Measurements from ENCODE around the gene BHLHE40. TPM values are rescaled to one million over a fixed set of nuclear protein-coding genes. Genes with fewer than 3 reads are reported as not detected.

Gene BHLHE40
- total and polyA plus RNA-seq, 7 donors: 11.1 to 81.9 (median 22.2) TPM

DNA sequence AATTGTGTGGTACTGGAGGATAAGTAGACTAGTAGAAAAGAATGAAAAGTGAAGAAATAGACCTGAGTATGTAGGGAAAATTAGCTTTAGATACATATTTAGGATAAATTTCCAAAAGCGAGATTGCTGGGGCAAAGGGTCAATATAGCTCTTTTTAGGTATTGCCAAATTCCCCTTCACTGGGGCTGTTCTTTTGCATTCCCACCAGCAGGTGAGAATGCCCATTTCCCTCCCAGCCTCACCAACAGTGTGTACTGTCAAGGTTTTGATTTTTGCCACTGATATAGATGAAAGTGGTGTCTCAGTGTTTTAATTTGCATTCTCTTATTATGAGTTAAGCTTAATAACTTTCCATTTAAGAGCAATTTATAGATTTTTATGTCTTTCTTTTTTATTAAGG is 35.7 kb upstream of the BHLHE40 start:
- TF ChIP-seq EP300 (IDR thresholded peaks at IDR 0.05): no peak
- peak in 1 of 4 experiments; percentile 24 for TF ChIP-seq CTCF (IDR thresholded peaks at IDR 0.05)
- no peak for TF ChIP-seq POLR2A (IDR thresholded peaks at IDR 0.05)
- Histone ChIP-seq H3K36me3 (no peaks in the 10 kb centered on the region), H3K4me1 (no peaks in the 10 kb centered on the region), H3K9me3 (no peaks in the 10 kb centered on the region), H3K27me3 (no peaks in the 10 kb centered on the region), H3K4me3 (no peak overlapping the region), H3K27ac (no peak overlapping the region)
- intact Hi-C loops (cut with DNase I): no loop called here
- DNase-seq: no peak
- WGBS, 2 donors: 89 to 93% methylated on average over 1 of the region's 1 CpG

- H3K9me3 ChIP-seq: no peaks in the 10 kb centered on the region
- H3K27ac ChIP-seq: no peak overlapping the region
- H3K27me3 ChIP-seq: no peaks in the 10 kb centered on the region
- no peaks in the 10 kb centered on the region for H3K4me1 ChIP-seq
- TF ChIP-seq EP300 (IDR thresholded peaks at IDR 0.05): no peak
- no peak for TF ChIP-seq POLR2A (IDR thresholded peaks at IDR 0.05)
- no peak for TF ChIP-seq POLR2AphosphoS5 (IDR thresholded peaks at IDR 0.05)
- no peak for TF ChIP-seq CTCF (IDR thresholded peaks at IDR 0.05)
- no peaks in the 10 kb centered on the region for H3K36me3 ChIP-seq
- H3K4me3 ChIP-seq: no peak overlapping the region
- 95 to 97% methylated on average over 10 of the region's 10 CpGs for WGBS, 2 donors
- intact Hi-C loops (cut with DNase I): no loop called here
- no peak for DNase-seq
Measured at GRCh38 chr3:4945324-4945723, 33.9 kb upstream of the BHLHE40 start.

- no peaks in the 10 kb centered on the region for H3K36me3 ChIP-seq
- no peak for DNase-seq
- no peaks in the 10 kb centered on the region for H3K9me3 ChIP-seq
- no peak overlapping the region for H3K27ac ChIP-seq
- H3K4me1 ChIP-seq: no peaks in the 10 kb centered on the region
- 95 to 97% methylated on average over 5 of the region's 5 CpGs for WGBS, 2 donors
- TF ChIP-seq POLR2AphosphoS5 (IDR thresholded peaks at IDR 0.05): no peak
- TF ChIP-seq CTCF (IDR thresholded peaks at IDR 0.05): no peak
- TF ChIP-seq POLR2A (IDR thresholded peaks at IDR 0.05): no peak
- TF ChIP-seq EP300 (IDR thresholded peaks at IDR 0.05): no peak
- intact Hi-C loops (cut with DNase I): no loop called here
- no peak overlapping the region for H3K4me3 ChIP-seq
- no peaks in the 10 kb centered on the region for H3K27me3 ChIP-seq
Measured at GRCh38 chr3:4947028-4947427, 32.2 kb upstream of the BHLHE40 start.

- Histone ChIP-seq H3K27ac (no peak overlapping the region), H3K4me1 (peaks cover 0 to 10% (median 6%) of the 10 kb centered on the region in 4 donors), H3K36me3 (no peaks in the 10 kb centered on the region), H3K9me3 (no peaks in the 10 kb centered on the region), H3K4me3 (no peak overlapping the region), H3K27me3 (no peaks in the 10 kb centered on the region)
- no peak for DNase-seq
- TF ChIP-seq POLR2AphosphoS5 (IDR thresholded peaks at IDR 0.05) (no peak), POLR2A (IDR thresholded peaks at IDR 0.05) (no peak), EP300 (IDR thresholded peaks at IDR 0.05) (no peak), CTCF (IDR thresholded peaks at IDR 0.05) (no peak)
- WGBS, 2 donors: 49 to 77% methylated on average over 4 of the region's 4 CpGs
- intact Hi-C loops (cut with DNase I): no loop called here
Measured at GRCh38 chr3:4948395-4948794, 30.8 kb upstream of the BHLHE40 start.

DNA sequence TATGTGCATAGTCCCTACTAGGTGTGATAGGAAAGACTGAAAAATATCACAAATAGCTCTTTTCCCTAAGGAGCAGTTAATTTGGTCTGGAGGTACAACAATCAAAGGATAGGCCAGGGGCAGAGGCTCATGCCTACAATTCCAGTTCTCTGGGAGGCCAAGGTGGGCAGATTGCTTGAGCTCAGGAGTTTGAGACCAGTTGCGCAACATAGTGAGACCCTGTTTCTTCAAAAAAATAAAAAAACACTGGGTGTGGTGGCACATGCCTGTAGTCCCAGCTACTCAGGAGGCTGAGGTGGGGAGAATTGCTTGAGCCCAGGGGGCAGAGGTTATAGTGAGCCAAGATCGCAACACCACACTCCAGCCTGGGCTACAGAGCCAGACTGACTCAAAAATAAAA is 30.2 kb upstream of the BHLHE40 start:
- H3K9me3 ChIP-seq: no peaks in the 10 kb centered on the region
- H3K4me3 ChIP-seq: no peak overlapping the region
- intact Hi-C loops (cut with DNase I): no loop called here
- WGBS, 2 donors: 94 to 98% methylated on average over 2 of the region's 2 CpGs
- H3K4me1 ChIP-seq: peaks cover 0 to 10% (median 6%) of the 10 kb centered on the region in 4 donors
- H3K27me3 ChIP-seq: no peaks in the 10 kb centered on the region
- TF ChIP-seq EP300 (IDR thresholded peaks at IDR 0.05): no peak
- TF ChIP-seq POLR2A (IDR thresholded peaks at IDR 0.05): no peak
- TF ChIP-seq POLR2AphosphoS5 (IDR thresholded peaks at IDR 0.05): no peak
- no peak for TF ChIP-seq CTCF (IDR thresholded peaks at IDR 0.05)
- H3K27ac ChIP-seq: peak overlapping the region in 1 of 4 donors; percentile 11
- no peak for DNase-seq
- no peaks in the 10 kb centered on the region for H3K36me3 ChIP-seq

All from sigmoid colon (tissue), 7 donors.